Esophagus muscularis mucosa (tissue), 4 donors: ENCODE results near the gene GABRR1. TPM values are rescaled to one million over a fixed set of nuclear protein-coding genes. Genes with fewer than 3 reads are reported as not detected.
A peak's percentile ranks its signal among the peaks of the same experiment; 100 is the strongest.

Experiments
- DNase-seq: peaks from one replicate; pipeline ENCODE4 v3.0.0-alpha.2; 2017; ENCODE audit errors: extremely low spot score
- H3K27ac ChIP-seq, 4 donors: fragments of 200-600 bp; sonication (generic); replicated peaks in 1 of 4; 1 replicate in 3 of 4; 2 replicates in 1 of 4; pipeline ENCODE4 v1.5.1; 2016 to 2019; ENCODE audit warnings: mild to moderate bottlenecking in 1 of 4
- H3K27me3 ChIP-seq, 4 donors: fragments of 200-600 bp; sonication (generic); one replicate each; pipeline versions ENCODE4 v1.5.1 to v1.6.0; 2016 to 2019
- H3K36me3 ChIP-seq, 4 donors: fragments of 200-600 bp; sonication (generic); one replicate each; pipeline ENCODE4 v1.5.1; 2016 to 2019
- H3K4me1 ChIP-seq, 4 donors: fragments of 200-600 bp; sonication (generic); one replicate each; pipeline ENCODE4 v1.5.1; 2016 to 2019
- H3K4me3 ChIP-seq, 4 donors: fragments of 200-600 bp; sonication (generic); 1 replicate in 2 of 4; 2 replicates in 2 of 4; pipeline ENCODE4 v1.5.1; 2016 to 2019; ENCODE audit warnings: mild to moderate bottlenecking in 4 of 4, moderate library complexity in 1 of 4
- H3K9me3 ChIP-seq, 4 donors: fragments of 200-600 bp; sonication (generic); 1 replicate in 3 of 4; 2 replicates in 1 of 4; pipeline ENCODE4 v1.5.1; 2016 to 2019
- CTCF ChIP-seq, 3 experiments: fragments of 200-600 bp in 2 of 3; fragments of 450-650 bp in 1 of 3; sonication (generic) in 2 of 3; IDR thresholded peaks; one replicate each; pipeline ENCODE4 v1.5.1; 2017 to 2019; ENCODE audit warnings: antibody characterized with exemption in 3 of 3, mild to moderate bottlenecking in 2 of 3, moderate library complexity in 1 of 3
- EP300 ChIP-seq: sonication (generic); formaldehyde crosslinking; IDR thresholded peaks from one replicate; pipeline ENCODE4 v1.6.1; 2017; ENCODE audit warnings: antibody characterized with exemption
- POLR2A ChIP-seq: fragments of 450-650 bp; IDR thresholded peaks from one replicate; pipeline ENCODE4 v1.6.1; 2017; ENCODE audit warnings: antibody characterized with exemption, moderate library complexity, mild to moderate bottlenecking, low read depth
- POLR2AphosphoS5 ChIP-seq, 2 donors: sonication (generic); formaldehyde crosslinking; IDR thresholded peaks; one replicate each; pipeline ENCODE4 v1.6.1; 2017; ENCODE audit warnings: antibody characterized with exemption in 2 of 2
- WGBS: methylation state at CpG from one replicate; pipeline ENCODE4 v1.1.5; 2018; 5-methylcytosine and 5-hydroxymethylcytosine counted together
- intact Hi-C: fragments of 100-400 bp; cut with DNase I; formaldehyde crosslinking; loops from one replicate; pipeline ENCODE4 v1.15.1; 2023
- total RNA-seq, 4 donors: library from RNA; depleted of rRNA; stranded (reverse); fragments of >200 nt; gene quantifications; one replicate each; pipeline versions ENCODE4 v1.1.0 to v1.2.1, GENCODE V29; 2016

The GABRR1 gene
- total RNA-seq, 4 donors from 2014 or later: 0.13 TPM; not detected in 3

GRCh38 chr6:89257781-89258180 lies 40.6 kb upstream of the GABRR1 start:
- Histone ChIP-seq H3K4me3 (no peak overlapping the region), H3K27ac (no peak overlapping the region), H3K36me3 (no peaks in the 10 kb centered on the region), H3K9me3 (no peaks in the 10 kb centered on the region), H3K4me1 (peaks cover 0 to 6% (median 0%) of the 10 kb centered on the region in 4 donors), H3K27me3 (no peaks in the 10 kb centered on the region)
- DNase-seq: peak; percentile 86
- intact Hi-C loops: no loop called here
- 95% methylated on average over 4 of the region's 4 CpGs for WGBS
- TF ChIP-seq POLR2AphosphoS5 (IDR thresholded peaks at IDR 0.05): no peak
- no peak for TF ChIP-seq POLR2A
- no peak for TF ChIP-seq CTCF (IDR thresholded peaks at IDR 0.05)
- no peak for TF ChIP-seq EP300

GRCh38 chr6:89257346-89257745 lies 40.2 kb upstream of the GABRR1 start:
- WGBS: 91% methylated on average over 6 of the region's 6 CpGs
- TF ChIP-seq POLR2A (no peak), CTCF (IDR thresholded peaks at IDR 0.05) (no peak), POLR2AphosphoS5 (IDR thresholded peaks at IDR 0.05) (no peak), EP300 (no peak)
- Histone ChIP-seq H3K9me3 (no peaks in the 10 kb centered on the region), H3K4me3 (no peak overlapping the region), H3K4me1 (peaks cover 0 to 6% (median 0%) of the 10 kb centered on the region in 4 donors), H3K27me3 (no peaks in the 10 kb centered on the region), H3K27ac (no peak overlapping the region), H3K36me3 (no peaks in the 10 kb centered on the region)
- intact Hi-C loops: no loop called here
- peak; percentile 78 for DNase-seq

GRCh38 chr6:89255417-89255816 lies 38.3 kb upstream of the GABRR1 start:
- intact Hi-C loops: no loop called here
- TF ChIP-seq CTCF (IDR thresholded peaks at IDR 0.05) (no peak), POLR2AphosphoS5 (IDR thresholded peaks at IDR 0.05) (no peak), EP300 (no peak), POLR2A (no peak)
- no peaks in the 10 kb centered on the region for H3K9me3 ChIP-seq
- H3K4me1 ChIP-seq: no peaks in the 10 kb centered on the region
- 100% methylated on average over 4 of the region's 4 CpGs for WGBS
- no peaks in the 10 kb centered on the region for H3K36me3 ChIP-seq
- no peaks in the 10 kb centered on the region for H3K27me3 ChIP-seq
- no peak overlapping the region for H3K4me3 ChIP-seq
- H3K27ac ChIP-seq: no peak overlapping the region
- DNase-seq: no peak

- no peaks in the 10 kb centered on the region for H3K4me1 ChIP-seq
- H3K4me3 ChIP-seq: no peak overlapping the region
- intact Hi-C loops: no loop called here
- H3K9me3 ChIP-seq: no peaks in the 10 kb centered on the region
- no peak overlapping the region for H3K27ac ChIP-seq
- DNase-seq: no peak
- H3K36me3 ChIP-seq: no peaks in the 10 kb centered on the region
- no peak for TF ChIP-seq POLR2A
- TF ChIP-seq POLR2AphosphoS5 (IDR thresholded peaks at IDR 0.05): no peak
- no peak for TF ChIP-seq EP300
- no peak for TF ChIP-seq CTCF (IDR thresholded peaks at IDR 0.05)
- no peaks in the 10 kb centered on the region for H3K27me3 ChIP-seq
These were observed 37.4 kb upstream of the GABRR1 start for GRCh38 chr6:89254569-89254968.

GRCh38 chr6:89252907-89253306 lies 35.7 kb upstream of the GABRR1 start:
- no peaks in the 10 kb centered on the region for H3K9me3 ChIP-seq
- no peaks in the 10 kb centered on the region for H3K4me1 ChIP-seq
- intact Hi-C loops: no loop called here
- H3K36me3 ChIP-seq: no peaks in the 10 kb centered on the region
- no peak overlapping the region for H3K4me3 ChIP-seq
- H3K27ac ChIP-seq: no peak overlapping the region
- no peaks in the 10 kb centered on the region for H3K27me3 ChIP-seq
- TF ChIP-seq POLR2AphosphoS5 (IDR thresholded peaks at IDR 0.05) (no peak), POLR2A (no peak), EP300 (no peak), CTCF (IDR thresholded peaks at IDR 0.05) (no peak)
- WGBS: 83% methylated on average over 2 of the region's 2 CpGs
- DNase-seq: peak; percentile 39
